GM18520 (cell line): Measurements from ENCODE around the gene STING1.
"Not testable (repeated sequence)": the region's sequence is repeated elsewhere in the genome, so short reads cannot be mapped to it uniquely, and the experiment has no call there.

Experiments
- ATAC-seq: cut with Tn5 transposase; IDR thresholded peaks from one replicate; pipeline ENCODE4 v1.9.1; 2021; ENCODE audit not compliant: unreplicated experiment

The STING1 gene

GRCh38 chr5:139503036-139503817, 20.7 kb upstream of the STING1 start:
- not testable (repeated sequence) for ATAC-seq

GRCh38 chr5:139501381-139501780, 18.8 kb upstream of the STING1 start:
- ATAC-seq, result no peak

- no peak for ATAC-seq
Measured at GRCh38 chr5:139495638-139496435, 13.3 kb upstream of the STING1 start.

GRCh38 chr5:139494832-139495231, 12.3 kb upstream of the STING1 start:
- ATAC-seq, result no peak

GRCh38 chr5:139494256-139494655, 11.7 kb upstream of the STING1 start:
- ATAC-seq, result no peak

GRCh38 chr5:139492700-139493192, 10.2 kb upstream of the STING1 start:
- no peak for ATAC-seq

GRCh38 chr5:139488260-139488659, 5.7 kb upstream of the STING1 start:
- no peak for ATAC-seq

- no peak for ATAC-seq
Measured at GRCh38 chr5:139486201-139486600, 3.6 kb upstream of the STING1 start.

GRCh38 chr5:139482890-139483208, 291 bp upstream of the STING1 start:
- not testable (repeated sequence) for ATAC-seq

- no peak for ATAC-seq
Measured at GRCh38 chr5:139481580-139482049, 943 bp downstream of the STING1 start.

- no peak for ATAC-seq
Measured at GRCh38 chr5:139481122-139481533, 1.4 kb downstream of the STING1 start.

- ATAC-seq, result not testable (repeated sequence)
Measured at GRCh38 chr5:139479729-139480128, 2.8 kb downstream of the STING1 start.

GRCh38 chr5:139478657-139479423, 3.7 kb downstream of the STING1 start:
- ATAC-seq, result not testable (repeated sequence)

GRCh38 chr5:139475865-139476617, 6.5 kb downstream of the STING1 start:
- no peak for ATAC-seq

GRCh38 chr5:139474890-139475791, 7.4 kb downstream of the STING1 start:
- no peak for ATAC-seq

- no peak for ATAC-seq
Measured at GRCh38 chr5:139473565-139473964, 9.0 kb downstream of the STING1 start.

GRCh38 chr5:139473105-139473504, 9.5 kb downstream of the STING1 start:
- ATAC-seq, result no peak

- ATAC-seq, result no peak
Measured at GRCh38 chr5:139472386-139473030, 10.1 kb downstream of the STING1 start.

- ATAC-seq, result no peak
Measured at GRCh38 chr5:139470821-139471300, 11.7 kb downstream of the STING1 start, which contains the start of gene SMIM33. SMIM33 (plus strand) TSS chr5:139471004; CDS start chr5:139471122, 118 bp downstream.
